DND-41 (cell line): ENCODE data around the gene SYNM.

Experiments
- ATAC-seq: fragments of 200-7000 bp; cut with Tn5 transposase; 3 replicates; pipeline ENCODE4 v1.9.1; 2021; ENCODE audit warnings: low read depth; ENCODE audit not compliant: insufficient read depth
- DNase-seq: peaks from one replicate; pipeline ENCODE4 v3.0.0-alpha.2; 2020
- H2AFZ ChIP-seq: 2 replicates; pipeline ENCODE4 v1.6.0; 2012; ENCODE audit warnings: low read depth, low read length
- H3K27ac ChIP-seq: 2 replicates; pipeline ENCODE4 v1.5.1; 2012; ENCODE audit warnings: low read length, inconsistent platforms
- H3K27me3 ChIP-seq: fragments of 200-600 bp; sonication (generic); 2 replicates; pipeline ENCODE4 v1.6.0; 2012; ENCODE audit warnings: low read length, mild to moderate bottlenecking, inconsistent platforms; ENCODE audit not compliant: insufficient read depth, poor library complexity
- H3K36me3 ChIP-seq: 2 replicates; pipeline ENCODE4 v1.5.1; 2012; ENCODE audit warnings: low read length, inconsistent platforms; ENCODE audit not compliant: insufficient read depth
- H3K4me1 ChIP-seq: 2 replicates; pipeline ENCODE4 v1.5.1; 2012; ENCODE audit warnings: mild to moderate bottlenecking, low read length; ENCODE audit not compliant: insufficient read depth
- H3K4me2 ChIP-seq: 2 replicates; pipeline ENCODE4 v1.6.0; 2012; ENCODE audit warnings: mild to moderate bottlenecking, moderate library complexity, low read length, inconsistent platforms; ENCODE audit not compliant: insufficient read depth
- H3K4me3 ChIP-seq, 2 experiments: fragments of 200-600 bp in 1 of 2; shearing (Covaris generic) in 1 of 2; 2 replicates each; pipeline ENCODE4 v1.5.1; 2012 to 2016; ENCODE audit warnings: inconsistent platforms in 2 of 2, low read length in 2 of 2, mild to moderate bottlenecking in 2 of 2, low read depth in 1 of 2, moderate library complexity in 1 of 2
- H3K79me2 ChIP-seq: 2 replicates; pipeline ENCODE4 v1.6.0; 2012; ENCODE audit warnings: low read length, inconsistent platforms; ENCODE audit not compliant: insufficient read depth
- H3K9ac ChIP-seq: 2 replicates; pipeline ENCODE4 v1.6.0; 2012; ENCODE audit warnings: low read depth, mild to moderate bottlenecking, inconsistent platforms, low read length, moderate library complexity
- H3K9me3 ChIP-seq: 2 replicates; pipeline ENCODE4 v1.5.1; 2012; ENCODE audit warnings: low read length, moderate library complexity, mild to moderate bottlenecking, inconsistent platforms; ENCODE audit not compliant: insufficient read depth, severe bottlenecking
- H4K20me1 ChIP-seq: 2 replicates; pipeline ENCODE4 v1.6.0; 2012; ENCODE audit warnings: low read length; ENCODE audit not compliant: insufficient read depth
- EZH2 ChIP-seq: IDR thresholded peaks from 3 replicates; pipeline ENCODE4 v1.6.1; 2012; ENCODE audit warnings: borderline replicate concordance, low read depth, mild to moderate bottlenecking, moderate library complexity, low read length, inconsistent platforms; ENCODE audit not compliant: severe bottlenecking
- TF ChIP-seq, protein P1 (sequence below): IDR thresholded peaks from 2 replicates; pipeline ENCODE4 v1.5.1; 2012; ENCODE audit warnings: borderline replicate concordance, low read length, moderate library complexity, mild to moderate bottlenecking; ENCODE audit not compliant: poor library complexity, severe bottlenecking; ENCODE audit errors: extremely low read depth

Gene SYNM

DNA sequence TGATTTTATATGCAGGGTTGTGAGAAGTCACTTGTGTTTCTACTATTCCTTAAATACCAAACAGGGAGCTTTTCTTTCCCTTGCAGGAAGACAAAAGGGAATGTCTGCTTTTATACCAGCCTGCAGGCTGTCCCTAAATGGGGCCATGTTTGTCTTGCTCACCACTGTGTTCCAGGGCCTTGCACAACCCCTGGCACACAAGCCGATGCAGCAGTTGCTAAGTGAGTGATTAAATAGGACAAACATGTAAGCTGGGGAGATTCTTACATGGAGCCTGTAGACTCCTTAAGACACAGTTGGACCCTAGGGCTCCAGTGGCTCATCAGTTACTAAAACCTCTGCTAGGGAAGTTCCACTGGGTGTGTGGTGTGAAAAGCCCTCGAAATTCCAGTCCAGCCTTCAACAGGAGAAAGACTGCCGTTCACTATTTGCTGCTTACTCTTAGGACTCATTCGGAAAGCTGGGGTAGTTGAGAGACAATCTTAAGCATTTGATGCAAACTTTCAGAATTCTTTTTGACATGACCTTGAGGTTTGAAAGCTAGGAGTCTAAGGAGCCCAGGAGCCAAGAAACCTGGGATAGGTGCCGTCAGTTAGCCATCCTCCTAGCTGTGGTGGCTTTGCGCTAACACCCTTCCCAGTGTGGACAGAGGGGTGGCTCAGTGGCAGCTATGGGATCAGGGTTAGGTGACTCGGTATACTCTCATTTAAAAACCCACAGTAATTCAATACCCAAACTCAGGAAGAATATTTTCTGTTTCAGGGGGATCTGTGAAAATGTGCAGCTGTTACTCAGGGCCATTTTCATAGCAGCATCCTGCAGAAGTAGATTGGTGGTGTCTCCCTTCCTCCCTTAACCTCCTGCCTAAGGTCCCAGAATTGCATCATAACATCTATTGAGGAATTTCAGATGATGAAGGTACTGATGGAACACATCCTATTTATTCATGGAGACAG is 39.1 kb downstream of the SYNM start:
- Histone ChIP-seq H3K4me1 (no peaks in the 10 kb centered on the region), H3K27me3 (no peaks in the 10 kb centered on the region), H3K27ac (no peak overlapping the region), H3K9ac (no peak overlapping the region), H2AFZ (no peak overlapping the region), H4K20me1 (no peaks in the 10 kb centered on the region), H3K9me3 (no peaks in the 10 kb centered on the region), H3K4me3 (no peak overlapping the region), H3K79me2 (no peaks in the 10 kb centered on the region), H3K36me3 (peaks cover 2% of the 10 kb centered on the region; the same call in 1 of the 2 replicates), H3K4me2 (no peak overlapping the region)
- TF ChIP-seq EZH2: no peak
- TF ChIP-seq, protein P1, sequence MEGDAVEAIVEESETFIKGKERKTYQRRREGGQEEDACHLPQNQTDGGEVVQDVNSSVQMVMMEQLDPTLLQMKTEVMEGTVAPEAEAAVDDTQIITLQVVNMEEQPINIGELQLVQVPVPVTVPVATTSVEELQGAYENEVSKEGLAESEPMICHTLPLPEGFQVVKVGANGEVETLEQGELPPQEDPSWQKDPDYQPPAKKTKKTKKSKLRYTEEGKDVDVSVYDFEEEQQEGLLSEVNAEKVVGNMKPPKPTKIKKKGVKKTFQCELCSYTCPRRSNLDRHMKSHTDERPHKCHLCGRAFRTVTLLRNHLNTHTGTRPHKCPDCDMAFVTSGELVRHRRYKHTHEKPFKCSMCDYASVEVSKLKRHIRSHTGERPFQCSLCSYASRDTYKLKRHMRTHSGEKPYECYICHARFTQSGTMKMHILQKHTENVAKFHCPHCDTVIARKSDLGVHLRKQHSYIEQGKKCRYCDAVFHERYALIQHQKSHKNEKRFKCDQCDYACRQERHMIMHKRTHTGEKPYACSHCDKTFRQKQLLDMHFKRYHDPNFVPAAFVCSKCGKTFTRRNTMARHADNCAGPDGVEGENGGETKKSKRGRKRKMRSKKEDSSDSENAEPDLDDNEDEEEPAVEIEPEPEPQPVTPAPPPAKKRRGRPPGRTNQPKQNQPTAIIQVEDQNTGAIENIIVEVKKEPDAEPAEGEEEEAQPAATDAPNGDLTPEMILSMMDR: no peak
- DNase-seq (no peak), ATAC-seq (no peak)

DNA sequence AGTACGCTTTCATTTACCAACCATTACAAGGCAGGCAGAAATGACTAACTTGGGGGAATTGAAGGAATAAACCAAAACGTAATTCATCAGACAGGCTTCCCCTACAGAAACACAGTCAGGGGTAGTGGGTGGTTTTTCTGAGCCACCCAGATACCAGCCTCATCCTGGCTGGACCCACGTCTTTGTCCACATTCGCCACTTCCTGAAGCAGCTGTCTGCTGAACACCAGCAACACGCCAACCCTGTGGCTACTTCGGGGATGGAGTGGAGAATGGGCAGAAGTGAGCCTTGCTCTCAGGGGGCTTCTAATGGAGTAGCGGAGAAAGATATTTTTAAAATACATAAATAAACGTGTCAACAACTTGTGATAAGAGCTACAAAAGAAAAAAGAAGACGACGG is 40.1 kb downstream of the SYNM start:
- Histone ChIP-seq H4K20me1 (no peaks in the 10 kb centered on the region), H3K9me3 (no peaks in the 10 kb centered on the region), H3K9ac (no peak overlapping the region), H3K79me2 (no peaks in the 10 kb centered on the region), H3K4me2 (no peak overlapping the region), H3K4me3 (no peak overlapping the region), H3K36me3 (no peaks in the 10 kb centered on the region), H3K27ac (no peak overlapping the region), H3K4me1 (no peaks in the 10 kb centered on the region), H3K27me3 (no peaks in the 10 kb centered on the region), H2AFZ (no peak overlapping the region)
- TF ChIP-seq EZH2: no peak
- TF ChIP-seq, protein P1: no peak
- ATAC-seq (no peak), DNase-seq (no peak)

DNA sequence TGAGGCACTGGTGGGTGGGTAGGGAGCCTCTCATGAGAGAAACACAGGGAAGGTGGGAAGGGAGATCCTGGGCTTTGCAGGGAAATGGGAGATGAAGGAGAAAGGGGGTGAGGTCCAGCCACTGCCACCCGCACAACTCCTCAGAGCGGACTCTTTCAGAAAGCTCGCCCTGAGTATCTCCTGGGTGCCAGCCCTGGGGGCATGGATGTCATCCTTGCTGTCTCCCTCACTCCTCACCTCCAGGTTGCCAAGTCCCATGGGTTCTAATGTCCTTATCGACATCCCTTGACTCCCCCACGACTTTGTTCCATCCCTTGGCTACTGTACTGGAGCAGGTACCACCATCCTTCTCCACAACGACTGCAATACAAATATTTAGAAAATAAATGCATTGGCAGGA is 40.9 kb downstream of the SYNM start:
- DNase-seq: no peak
- H3K9ac ChIP-seq: no peak overlapping the region
- no peaks in the 10 kb centered on the region for H3K9me3 ChIP-seq
- H3K36me3 ChIP-seq: no peaks in the 10 kb centered on the region
- no peaks in the 10 kb centered on the region for H3K79me2 ChIP-seq
- no peak for TF ChIP-seq EZH2
- TF ChIP-seq, protein P1: no peak
- no peak overlapping the region for H3K4me3 ChIP-seq
- H3K27ac ChIP-seq: no peak overlapping the region
- no peak overlapping the region for H3K4me2 ChIP-seq
- no peak for ATAC-seq
- no peaks in the 10 kb centered on the region for H3K27me3 ChIP-seq
- no peaks in the 10 kb centered on the region for H4K20me1 ChIP-seq
- no peaks in the 10 kb centered on the region for H3K4me1 ChIP-seq
- no peak overlapping the region for H2AFZ ChIP-seq
